ENCODE measurements around the gene FOS. TPM values are rescaled to one million over a fixed set of nuclear protein-coding genes. Genes with fewer than 3 reads are reported as not detected.

Gene FOS
- total and polyA plus RNA-seq, 2 of the 8 experiments (the other 6 are each of a cell fraction or from before 2014, with no cell fraction given): 50.2 to 51.8 TPM

- peak overlapping the region; percentile 81 to 90 for H3K4me2 ChIP-seq (ENCODE audit: insufficient read depth in 1 of 2, low read depth in 2 of 2, low read length in 2 of 2)
- peak overlapping the region; percentile 69; the same call in 1 of the 2 replicates for H2AK5ac ChIP-seq (ENCODE audit: low read depth, low read length)
- H2BK5ac ChIP-seq (ENCODE audit: low read depth, low read length): peak overlapping the region; percentile 96
- no peak overlapping the region for H3K14ac ChIP-seq (ENCODE audit: insufficient read length)
- no peak overlapping the region for H3K23ac ChIP-seq (ENCODE audit: insufficient read length)
- CTCF ChIA-PET (ENCODE audit: partially characterized antibody): interaction anchor here (0.7 to 7.0 kb wide), 21 partner anchors 10 to 310 kb away, joined by 3 to 83 read pairs (median 7); partner anchors contain the start of gene FOS
- peak overlapping the region; percentile 60 for H2BK120ac ChIP-seq (replicated peaks; ENCODE audit: low read depth, low read length)
- H4K20me1 ChIP-seq (replicated peaks in 1 of 2; ENCODE audit: control insufficient read depth in 1 of 2, insufficient read depth in 2 of 2, low read length in 2 of 2): no peaks in the 10 kb centered on the region
- H3K4me1 ChIP-seq (replicated peaks in 1 of 4; ENCODE audit: control insufficient read depth in 3 of 4, insufficient read depth in 4 of 4, low read length in 3 of 4): peaks cover 3 to 12% (median 9%) of the 10 kb centered on the region in 4 experiments
- POLR2A ChIA-PET (ENCODE audit: partially characterized antibody): interaction anchor here (0.6 to 11.0 kb wide), 14 partner anchors 16 to 171 kb away, joined by 3 to 351 read pairs (median 4); partner anchors contain the start of genes FOS and NEK9
- 0% methylated on average over 8 of the region's 9 CpGs; no CpG with 5 or more reads in 1 of the 2 experiments for WGBS, 2 experiments (ENCODE audit: extremely low coverage in 1 of 2, insufficient coverage in 1 of 2, insufficient read length in 1 of 2, insufficient replicate concordance in 2 of 2, low coverage in 1 of 2, low lambda C conversion rate in 2 of 2, missing lambda C conversion rate in 1 of 2)
- DNase-seq (ENCODE audit: low read depth in 1 of 2, low spot score in 2 of 2) (no peak), FAIRE-seq (no peak)
- H2AFZ ChIP-seq (ENCODE audit: low read length): no peak overlapping the region
- H3K27ac ChIP-seq (ENCODE audit: low read depth, low read length): peak overlapping the region; percentile 86
- H3K18ac ChIP-seq (ENCODE audit: extremely low read depth, low read length): peak overlapping the region; percentile 84
- H3K79me2 ChIP-seq (ENCODE audit: control insufficient read depth in 1 of 2, insufficient read depth in 2 of 2, low read length in 2 of 2): no peaks in the 10 kb centered on the region
- H4K8ac ChIP-seq (ENCODE audit: extremely low read depth, insufficient read depth, low read length): peak overlapping the region; percentile 90; the same call in 1 of the 2 replicates
- H3K79me1 ChIP-seq (ENCODE audit: low read depth, low read length): no peaks in the 10 kb centered on the region
- H4K5ac ChIP-seq (ENCODE audit: insufficient read length, low read depth, low read length): peak overlapping the region; percentile 87
- peak overlapping the region; percentile 11 for H3K56ac ChIP-seq (replicated peaks; ENCODE audit: insufficient read length, low read depth, low read length)
- H2BK12ac ChIP-seq (ENCODE audit: low read depth, low read length): peak overlapping the region; percentile 82
- peaks cover 10% of the 10 kb centered on the region; the same call in 1 of the 2 replicates for H3K23me2 ChIP-seq (ENCODE audit: low read depth, low read length)
- 0 out of 2 replicates have a peak overlapping the region, but pooled peaks have one; percentile 97 for H2BK15ac ChIP-seq (ENCODE audit: low read length)
- H3K9ac ChIP-seq (replicated peaks in 1 of 4; ENCODE audit: extremely low read depth in 1 of 4, low read depth in 3 of 4, low read length in 3 of 4): peak overlapping the region in 3 of 4 experiments; percentile 81 to 89 (median 88); a peak in 6 of 7 replicates
- peak overlapping the region; percentile 13; the same call in 1 of the 2 replicates for H2BK20ac ChIP-seq (ENCODE audit: low read length)
- H3K36me3 ChIP-seq (ENCODE audit: control insufficient read depth in 2 of 4, insufficient read depth in 4 of 4, low read length in 3 of 4): no peaks in the 10 kb centered on the region
- H3K4me3 ChIP-seq (ENCODE audit: extremely low read depth in 1 of 4, insufficient read depth in 2 of 4, low read depth in 3 of 4, low read length in 4 of 4): peak overlapping the region; percentile 61 to 87 (median 75)
- no peaks in the 10 kb centered on the region for H3K27me3 ChIP-seq (replicated peaks in 1 of 4; ENCODE audit: control insufficient read depth in 3 of 4, extremely low read depth in 1 of 4, insufficient read depth in 3 of 4, low read length in 3 of 4)
- H4K91ac ChIP-seq (replicated peaks; ENCODE audit: insufficient read length, low read length): peak overlapping the region; percentile 77
- H3K4ac ChIP-seq (replicated peaks; ENCODE audit: insufficient read length, low read depth, low read length): no peak overlapping the region
- H3K9me3 ChIP-seq (ENCODE audit: insufficient read depth in 2 of 2, low read depth in 1 of 2, low read length in 1 of 2): no peaks in the 10 kb centered on the region
- TF ChIP-seq KDM1A (IDR thresholded peaks at IDR 0.05; ENCODE audit: borderline replicate concordance, low read length) (0 out of 2 replicates have a peak, but pooled peaks have one; percentile 9), NANOG (IDR thresholded peaks at IDR 0.05; ENCODE audit: insufficient read depth, low read depth, low read length, poor library complexity, severe bottlenecking) (no peak), KDM4A (IDR thresholded peaks at IDR 0.05; ENCODE audit: low read depth, low read length, severe bottlenecking) (peak; percentile 11), TCF12 (IDR thresholded peaks at IDR 0.05; ENCODE audit: low read depth, low read length) (no peak), SIX5 (IDR thresholded peaks at IDR 0.05; ENCODE audit: low read depth, low read length) (no peak), RXRA (IDR thresholded peaks at IDR 0.05; ENCODE audit: insufficient read depth, low read depth, low read length) (no peak), SP2 (IDR thresholded peaks at IDR 0.05; ENCODE audit: low read length) (no peak)
Measured at GRCh38 chr14:75294649-75295033, 16.0 kb downstream of the FOS start.
